GM10248 (cell line): ENCODE data around the gene SLC35B4.

Source experiments
- CTCF ChIA-PET: fragments of 300-600 bp; sonication (Branson Sonifier 250); formaldehyde crosslinking; extraction: SDS; loops from one replicate; lab custom pipeline; 2021; ENCODE audit warnings: antibody characterized with exemption; lab: Yijun Ruan, JAX
- POLR2A ChIA-PET: fragments of 350-650 bp; sonication (Branson Sonifier 250); formaldehyde crosslinking; extraction: SDS; loops from one replicate; lab custom pipeline; 2020; ENCODE audit warnings: antibody characterized with exemption; lab: Yijun Ruan, JAX
- DNase-seq: peaks from one replicate; pipeline ENCODE4 v3.0.0; 2012; ENCODE audit errors: extremely low spot score
- TF ChIP-seq, protein P1 (sequence below): IDR thresholded peaks from 2 replicates; pipeline ENCODE4 v1.5.1; 2012; ENCODE audit warnings: mild to moderate bottlenecking, low read depth; ENCODE audit errors: extremely low read depth, missing control alignments, control extremely low read depth

Gene SLC35B4, protein sequence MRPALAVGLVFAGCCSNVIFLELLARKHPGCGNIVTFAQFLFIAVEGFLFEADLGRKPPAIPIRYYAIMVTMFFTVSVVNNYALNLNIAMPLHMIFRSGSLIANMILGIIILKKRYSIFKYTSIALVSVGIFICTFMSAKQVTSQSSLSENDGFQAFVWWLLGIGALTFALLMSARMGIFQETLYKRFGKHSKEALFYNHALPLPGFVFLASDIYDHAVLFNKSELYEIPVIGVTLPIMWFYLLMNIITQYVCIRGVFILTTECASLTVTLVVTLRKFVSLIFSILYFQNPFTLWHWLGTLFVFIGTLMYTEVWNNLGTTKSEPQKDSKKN

GRCh38 chr7:134316539-134317344 lies at the start of gene SLC35B4:
TSS of gene SLC35B4 (minus strand) at chr7:134316930. CDS start at chr7:134316751, 179 bp downstream.
- CTCF ChIA-PET, result interaction anchor here (0.8 to 3.5 kb wide), 10 partner anchors 9 to 329 kb away, joined by 3 to 19 read pairs (median 4); partner anchors contain the start of genes BPGM and LRGUK
- TF ChIP-seq, protein P1, sequence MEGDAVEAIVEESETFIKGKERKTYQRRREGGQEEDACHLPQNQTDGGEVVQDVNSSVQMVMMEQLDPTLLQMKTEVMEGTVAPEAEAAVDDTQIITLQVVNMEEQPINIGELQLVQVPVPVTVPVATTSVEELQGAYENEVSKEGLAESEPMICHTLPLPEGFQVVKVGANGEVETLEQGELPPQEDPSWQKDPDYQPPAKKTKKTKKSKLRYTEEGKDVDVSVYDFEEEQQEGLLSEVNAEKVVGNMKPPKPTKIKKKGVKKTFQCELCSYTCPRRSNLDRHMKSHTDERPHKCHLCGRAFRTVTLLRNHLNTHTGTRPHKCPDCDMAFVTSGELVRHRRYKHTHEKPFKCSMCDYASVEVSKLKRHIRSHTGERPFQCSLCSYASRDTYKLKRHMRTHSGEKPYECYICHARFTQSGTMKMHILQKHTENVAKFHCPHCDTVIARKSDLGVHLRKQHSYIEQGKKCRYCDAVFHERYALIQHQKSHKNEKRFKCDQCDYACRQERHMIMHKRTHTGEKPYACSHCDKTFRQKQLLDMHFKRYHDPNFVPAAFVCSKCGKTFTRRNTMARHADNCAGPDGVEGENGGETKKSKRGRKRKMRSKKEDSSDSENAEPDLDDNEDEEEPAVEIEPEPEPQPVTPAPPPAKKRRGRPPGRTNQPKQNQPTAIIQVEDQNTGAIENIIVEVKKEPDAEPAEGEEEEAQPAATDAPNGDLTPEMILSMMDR, result no peak
- POLR2A ChIA-PET, result interaction anchor here (0.6 kb wide), 1 partner anchor 219 kb away, joined by 6 read pairs; no protein-coding TSS in a partner anchor
- peak; percentile 97 for DNase-seq

GRCh38 chr7:134366481-134366880 lies 49.8 kb upstream of the SLC35B4 start:
- DNase-seq, result no peak
- ChIA-PET CTCF (interaction anchor here (2.8 kb wide), 1 partner anchor 9 kb away, joined by 10 read pairs; no protein-coding TSS in a partner anchor), POLR2A (no interaction called here)
- TF ChIP-seq, protein P1, result no peak

- TF ChIP-seq, protein P1, result no peak
- DNase-seq, result no peak
- ChIA-PET POLR2A (no interaction called here), CTCF (interaction anchor here (1.1 kb wide), 1 partner anchor 35 kb away, joined by 3 read pairs; no protein-coding TSS in a partner anchor)
These were observed 48.8 kb upstream of the SLC35B4 start for GRCh38 chr7:134365341-134366054.

DNA sequence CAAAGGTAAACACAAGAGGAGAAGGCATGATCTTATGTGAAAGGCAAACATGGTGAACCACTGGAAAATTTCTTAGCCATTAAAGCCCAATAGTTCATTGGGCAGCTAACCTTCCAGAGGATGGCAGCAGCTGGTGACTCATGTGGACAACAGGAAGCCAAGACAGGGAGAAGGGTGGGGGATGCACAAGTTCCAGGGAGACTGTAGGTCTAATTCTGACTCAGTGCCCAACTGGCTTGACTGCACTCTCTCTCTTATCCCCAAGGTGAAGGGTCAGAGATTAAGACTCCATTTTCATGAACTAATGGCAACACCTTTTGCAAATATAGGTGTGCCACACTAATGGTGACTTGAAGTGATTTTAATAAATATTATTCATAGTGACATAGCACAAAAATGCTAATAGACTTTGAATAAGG lies 47.9 kb upstream of the SLC35B4 start:
- POLR2A ChIA-PET, result no interaction called here
- CTCF ChIA-PET, result no interaction called here

GRCh38 chr7:134362587-134363483 lies 46.1 kb upstream of the SLC35B4 start:
- ChIA-PET POLR2A (no interaction called here), CTCF (interaction anchor here (0.8 kb wide), 1 partner anchor 157 kb away, joined by 3 read pairs; no protein-coding TSS in a partner anchor)
- TF ChIP-seq, protein P1, result no peak
- DNase-seq, result no peak

More for the DNA sequence above, 47.9 kb upstream of the SLC35B4 start:
- DNase-seq, result no peak
- TF ChIP-seq, protein P1, result no peak
